ENCODE measurements around the gene AKAP11.
"Not testable (repeated sequence)": the region's sequence is repeated elsewhere in the genome, so short reads cannot be mapped to it uniquely, and the experiment has no call there.

The AKAP11 gene

GRCh38 chr13:42272115-42272803 is at the start of gene AKAP11:
Gene AKAP11, plus strand, starts transcription at chr13:42272152. Its CDS starts 14,197 bp downstream, at chr13:42286349.
- H3K27ac Mint-ChIP-seq: peak within 1 kb of the TSS; percentile 97 to 100 (median 98)
- no peak for TF ChIP-seq CTCF (IDR thresholded peaks at IDR 0.05; ENCODE audit: unreplicated experiment in 3 of 3)
- H3K27me3 Mint-ChIP-seq (ENCODE audit: low read depth): no peaks in the 10 kb centered on the region
- H3K9me3 Mint-ChIP-seq: peaks cover 12% of the 10 kb centered on the region
- H3K36me3 Mint-ChIP-seq (ENCODE audit: low read depth): peaks cover 12% of the 10 kb centered on the region
- peaks cover 62% of the 10 kb centered on the region for H3K4me1 Mint-ChIP-seq
- H3K4me3 Mint-ChIP-seq: peak within 1 kb of the TSS; percentile 99 to 100 (median 99)

- TF ChIP-seq CTCF (IDR thresholded peaks at IDR 0.05; ENCODE audit: unreplicated experiment in 3 of 3): no peak
- Mint-ChIP-seq H3K36me3 (ENCODE audit: low read depth) (peaks cover 47% of the 10 kb centered on the region), H3K4me1 (no peaks in the 10 kb centered on the region)
Observed at GRCh38 chr13:42223681-42224080, 48.3 kb upstream of the AKAP11 start.

GRCh38 chr13:42225051-42225450 is 46.9 kb upstream of the AKAP11 start:
- Mint-ChIP-seq H3K9me3 (no peaks in the 10 kb centered on the region), H3K4me3 (no peak overlapping the region), H3K4me1 (no peaks in the 10 kb centered on the region), H3K36me3 (ENCODE audit: low read depth) (peaks cover 47% of the 10 kb centered on the region), H3K27me3 (ENCODE audit: low read depth) (no peaks in the 10 kb centered on the region), H3K27ac (no peak overlapping the region)
- TF ChIP-seq CTCF (IDR thresholded peaks at IDR 0.05; ENCODE audit: unreplicated experiment in 3 of 3): no peak

More at GRCh38 chr13:42223681-42224080, 48.3 kb upstream of the AKAP11 start:
- Mint-ChIP-seq H3K9me3 (no peaks in the 10 kb centered on the region), H3K4me3 (no peak overlapping the region), H3K27me3 (ENCODE audit: low read depth) (no peaks in the 10 kb centered on the region), H3K27ac (no peak overlapping the region)

- H3K4me3 Mint-ChIP-seq; H3K4me1 Mint-ChIP-seq; H3K27ac Mint-ChIP-seq; H3K9me3 Mint-ChIP-seq; H3K27me3 Mint-ChIP-seq (ENCODE audit: low read depth): not testable (repeated sequence)
- H3K36me3 Mint-ChIP-seq (ENCODE audit: low read depth): peaks cover 36% of the 10 kb centered on the region
Observed at GRCh38 chr13:42226759-42227158, 45.2 kb upstream of the AKAP11 start.

GRCh38 chr13:42228527-42228926 is 43.4 kb upstream of the AKAP11 start:
- H3K4me1 Mint-ChIP-seq: no peaks in the 10 kb centered on the region
- H3K9me3 Mint-ChIP-seq: no peaks in the 10 kb centered on the region
- TF ChIP-seq CTCF (IDR thresholded peaks at IDR 0.05; ENCODE audit: unreplicated experiment in 3 of 3): no peak
- H3K4me3 Mint-ChIP-seq: no peak overlapping the region
- no peaks in the 10 kb centered on the region for H3K27me3 Mint-ChIP-seq (ENCODE audit: low read depth)
- H3K36me3 Mint-ChIP-seq (ENCODE audit: low read depth): peaks cover 34% of the 10 kb centered on the region
- H3K27ac Mint-ChIP-seq: peak overlapping the region in 1 of 3 experiments; percentile 10

- Mint-ChIP-seq H3K9me3 (no peaks in the 10 kb centered on the region), H3K27ac (peak overlapping the region in 2 of 3 experiments; percentile 22 to 79), H3K36me3 (ENCODE audit: low read depth) (peaks cover 29% of the 10 kb centered on the region), H3K4me1 (no peaks in the 10 kb centered on the region), H3K27me3 (ENCODE audit: low read depth) (no peaks in the 10 kb centered on the region), H3K4me3 (no peak overlapping the region)
- TF ChIP-seq CTCF (IDR thresholded peaks at IDR 0.05; ENCODE audit: unreplicated experiment in 3 of 3): no peak
Observed at GRCh38 chr13:42229287-42229686, 42.7 kb upstream of the AKAP11 start.
